GM12892 (cell line): ENCODE data around the gene UBE2Q2.

ENCODE experiments used
- POLR2A ChIP-seq: IDR thresholded peaks from 2 replicates; pipeline ENCODE4 v1.6.1; 2011; ENCODE audit warnings: low read depth, low read length, control low read depth
- TAF1 ChIP-seq: IDR thresholded peaks from 2 replicates; pipeline ENCODE4 v1.6.1; 2011; ENCODE audit warnings: low read depth, mild to moderate bottlenecking, control low read depth, low read length, borderline replicate concordance

GRCh38 chr15:75926931-75927330 lies 83.7 kb downstream of the UBE2Q2 start:
- TF ChIP-seq TAF1 (no peak), POLR2A (no peak)
